K562 (cell line): ENCODE measurements around the gene PAX8. TPM values are rescaled to one million over a fixed set of nuclear protein-coding genes. Genes with fewer than 3 reads are reported as not detected.

Experiments used
- ATAC-seq: fragments of 200-7000 bp; cut with Tn5 transposase; 3 replicates; pipeline ENCODE4 v1.9.1; 2020; ENCODE audit warnings: moderate library complexity
- BruUV-seq: library from RNA; stranded (reverse); fragments of 400-500 nt; replicated peaks from 2 replicates; lab custom pipeline; 2021; lab: Mats Ljungman, UMichigan
- CTCF ChIA-PET: fragments of 300-600 bp; formaldehyde crosslinking; extraction: SDS; loops from one replicate; lab custom pipeline; 2021; ENCODE audit warnings: low intra/inter-chr PET ratio; lab: Yijun Ruan, JAX
- POLR2A ChIA-PET: fragments of 300-600, 350-650 bp; sonication (Branson Sonifier 250); formaldehyde crosslinking; extraction: SDS; loops from one replicate; lab custom pipeline; 2021; ENCODE audit warnings: antibody characterized with exemption, inconsistent platforms; lab: Yijun Ruan, JAX
- DNase-seq, 4 experiments: peaks; one replicate each; pipeline versions ENCODE4 v3.0.0 to v3.0.0-alpha.2; 2011 to 2018; ENCODE audit warnings: low spot score in 3 of 4, mixed read lengths in 3 of 4; ENCODE audit errors: extremely low read depth in 1 of 4
- FAIRE-seq: peaks from 2 replicates; lab custom pipeline; 2011; peaks lifted over from hg19 to GRCh38; lab: Jason Lieb, UNC
- H2AFZ ChIP-seq: 2 replicates; pipeline ENCODE4 v1.6.0; 2011; ENCODE audit warnings: low read depth, low read length, control low read depth, inconsistent platforms
- H3K27ac ChIP-seq: fragments of 200-600 bp; 3 replicates; pipeline ENCODE4 v1.8.0; 2011; ENCODE audit warnings: low read depth, mild to moderate bottlenecking, control low read depth, inconsistent platforms, low read length, moderate library complexity, mixed read lengths; ENCODE audit errors: extremely low read depth
- H3K27me3 ChIP-seq, 2 experiments: fragments of 300-600 bp in 1 of 2; 2 replicates in 1 of 2; 3 replicates in 1 of 2; pipeline versions ENCODE4 v1.6.0 to v1.8.0; 2011; ENCODE audit warnings: inconsistent platforms in 2 of 2, low read length in 2 of 2, mild to moderate bottlenecking in 1 of 2, mixed read lengths in 1 of 2, moderate library complexity in 1 of 2; ENCODE audit not compliant: control insufficient read depth in 2 of 2, insufficient read depth in 2 of 2
- H3K36me3 ChIP-seq: fragments of 300-600 bp; 3 replicates; pipeline ENCODE4 v1.8.0; 2011; ENCODE audit warnings: mild to moderate bottlenecking, low read length, inconsistent platforms; ENCODE audit not compliant: control insufficient read depth, insufficient read depth
- H3K4me1 ChIP-seq, 2 experiments: fragments of 200-600 bp in 1 of 2; replicated peaks in 1 of 2; 2 replicates in 1 of 2; 3 replicates in 1 of 2; pipeline versions ENCODE4 v1.5.1 to v1.8.0; 2011; ENCODE audit warnings: inconsistent platforms in 2 of 2, low read length in 2 of 2, mild to moderate bottlenecking in 1 of 2, mixed read lengths in 1 of 2, moderate library complexity in 1 of 2; ENCODE audit not compliant: control insufficient read depth in 2 of 2, insufficient read depth in 2 of 2
- H3K4me2 ChIP-seq: 2 replicates; pipeline ENCODE4 v1.6.1; 2011; ENCODE audit warnings: low read length, control low read depth, inconsistent platforms, mixed read lengths; ENCODE audit not compliant: insufficient read depth
- H3K4me3 ChIP-seq: fragments of 200-600 bp; sonication (generic), shearing (Covaris generic); 2 replicates; pipeline ENCODE4 v1.5.1; 2016; ENCODE audit warnings: control low read depth, inconsistent platforms
- H3K79me2 ChIP-seq: fragments of 200-600 bp; 3 replicates; pipeline ENCODE4 v1.8.0; 2011; ENCODE audit warnings: low read length, inconsistent platforms; ENCODE audit not compliant: control insufficient read depth, insufficient read depth
- H3K9ac ChIP-seq, 2 experiments: 2 replicates each; pipeline versions ENCODE4 v1.6.0 to v1.6.1; 2011; ENCODE audit warnings: low read depth in 2 of 2, low read length in 2 of 2, control low read depth in 1 of 2, inconsistent platforms in 1 of 2, mild to moderate bottlenecking in 1 of 2, mixed read lengths in 1 of 2; ENCODE audit not compliant: insufficient read depth in 1 of 2
- H3K9me1 ChIP-seq: one replicate; pipeline ENCODE4 v1.6.0; 2011; ENCODE audit warnings: inconsistent platforms, mild to moderate bottlenecking, low read length, moderate library complexity; ENCODE audit not compliant: control insufficient read depth, insufficient read depth
- H3K9me3 ChIP-seq: replicated peaks from 2 replicates; pipeline ENCODE4 v1.5.1; 2011; ENCODE audit warnings: low read depth, low read length, inconsistent platforms; ENCODE audit not compliant: control insufficient read depth, insufficient read depth
- H4K20me1 ChIP-seq: replicated peaks from 2 replicates; pipeline ENCODE4 v1.6.1; 2011; ENCODE audit warnings: low read length, inconsistent platforms, mixed read lengths; ENCODE audit not compliant: control insufficient read depth, insufficient read depth
- GTF2F1 ChIP-seq: IDR thresholded peaks from 2 replicates; pipeline ENCODE4 v1.6.1; 2011; ENCODE audit warnings: low read depth, low read length, improper control_type of control experiment
- PRPF4 ChIP-seq: fragments of 200-400 bp; formaldehyde crosslinking; IDR thresholded peaks from one replicate; pipeline ENCODE4 v1.6.1; 2017; ENCODE audit warnings: low read length, low read depth, mild to moderate bottlenecking; ENCODE audit not compliant: insufficient read depth, poor library complexity, severe bottlenecking
- SPI1 ChIP-seq: IDR thresholded peaks from 2 replicates; pipeline ENCODE4 v1.6.1; 2011; ENCODE audit warnings: low read depth, low read length, control low read depth, borderline replicate concordance
- WGBS: fragments of 100-300 bp; shearing (Covaris generic); methylation state at CpG from one replicate; pipeline ENCODE4 v1.1.6; 2016; ENCODE audit warnings: low coverage, mixed read lengths; ENCODE audit not compliant: insufficient coverage; ENCODE audit errors: missing lambda C conversion rate; 5-methylcytosine and 5-hydroxymethylcytosine counted together
- in situ Hi-C: fragments of 300-500 bp; cut with MboI; formaldehyde crosslinking; loops from 4 replicates; pipeline ENCODE4 v1.15.0; 2018; ENCODE audit warnings: inconsistent platforms, mixed read lengths
- intact Hi-C: fragments of 100-400 bp; cut with micrococcal nuclease; formaldehyde crosslinking; loops from 2 replicates; pipeline ENCODE4 v1.14.2; 2022
- polyA plus RNA-seq, 8 experiments: library from polyadenylated mRNA; depleted of rRNA in 4 of 8; stranded (reverse) in 5 of 8; unstranded in 3 of 8; fragments of >200 nt; fragmentation: Nextera tagmentation in 2 of 8; fragmentation: Illumina TruSeq in 1 of 8; extraction: Ambion mirVana in 2 of 8; extraction: Trizol in 1 of 8; gene quantifications; 2 replicates each; pipeline versions ENCODE4 v1.2.1 to v1.2.3, GENCODE V29; 2011 to 2014; ENCODE audit warnings: inconsistent platforms in 1 of 8, missing spikeins in 1 of 8
- total RNA-seq, 7 experiments: library from RNA; depleted of rRNA in 6 of 7; stranded (reverse); fragments of >200 nt in 6 of 7; fragmentation: Illumina TruSeq in 2 of 7; extraction: Trizol in 2 of 7; gene quantifications; 2 replicates each; pipeline versions ENCODE4 v1.2.1 to v1.2.3, GENCODE V29; 2011 to 2021; ENCODE audit warnings: low replicate concordance in 1 of 7
- TF ChIP-seq, protein P1 (sequence below): sonication (generic); formaldehyde crosslinking; IDR thresholded peaks from 2 replicates; pipeline ENCODE4 v1.8.0; 2023; ENCODE audit warnings: mild to moderate bottlenecking, missing genetic modification reagents
- TF ChIP-seq, protein P2 (sequence below): sonication (generic); formaldehyde crosslinking; IDR thresholded peaks from 2 replicates; pipeline ENCODE4 v1.8.0; 2022; ENCODE audit warnings: mild to moderate bottlenecking, low read depth, missing genetic modification reagents

Gene PAX8
- total and polyA plus RNA-seq, 9 of the 15 experiments (the other 6 are each of a cell fraction or from before 2014, with no cell fraction given) = 0.13 to 2.1 (median 0.51) TPM

DNA sequence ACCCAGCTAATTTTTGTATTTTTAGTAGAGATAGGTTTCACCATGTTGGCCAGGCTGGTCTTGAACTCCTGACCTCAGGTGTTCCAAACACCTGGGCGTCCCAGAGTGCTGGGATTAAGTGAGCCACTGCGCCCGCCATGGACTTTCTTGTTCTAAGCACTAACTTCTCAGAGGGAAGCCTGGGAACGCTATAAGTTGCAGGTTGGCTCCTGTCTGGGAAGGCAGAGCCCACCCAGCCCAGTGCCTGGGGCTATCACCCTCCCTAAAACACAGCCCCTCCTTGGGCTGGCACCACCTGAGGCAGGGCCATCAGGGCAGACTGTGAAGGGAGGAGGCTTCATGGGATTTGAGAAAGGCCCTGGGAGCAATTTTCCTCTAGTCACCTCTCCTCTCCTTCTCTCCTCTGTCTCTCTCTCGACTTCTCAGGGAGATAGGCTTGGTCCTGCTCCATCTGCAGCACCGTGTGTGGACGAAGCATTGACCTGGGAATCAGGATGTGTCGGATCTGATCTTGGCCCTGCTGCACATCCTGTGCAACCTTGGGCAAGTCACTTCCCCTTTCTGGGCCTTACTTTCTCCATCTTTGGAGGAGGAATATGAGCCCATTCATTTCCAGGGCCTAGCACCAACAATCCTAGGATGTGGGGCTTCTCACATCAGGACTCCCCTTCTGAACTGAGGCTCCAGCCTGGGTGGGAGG lies 94.0 kb downstream of the PAX8 start:
- H3K27ac ChIP-seq = no peak overlapping the region

More for the DNA sequence above, 94.0 kb downstream of the PAX8 start:
- H3K27me3 ChIP-seq = no peaks in the 10 kb centered on the region
- BruUV-seq = no TSS peak
- ChIA-PET CTCF (no interaction called here), POLR2A (interaction anchor here (2.5 kb wide), 1 partner anchor 11 kb away, joined by 15 read pairs; the partner anchor contains the start of gene PSD4)
- intact Hi-C loops = no loop called here
- H3K9me1 ChIP-seq = peaks cover 10% of the 10 kb centered on the region
- WGBS = 64% methylated on average over 7 of the region's 8 CpGs
- H3K4me1 ChIP-seq = peaks cover 18 to 31% of the 10 kb centered on the region in 2 experiments; a peak in 4 of 5 replicates
- no peak for FAIRE-seq
- TF ChIP-seq, protein P1, sequence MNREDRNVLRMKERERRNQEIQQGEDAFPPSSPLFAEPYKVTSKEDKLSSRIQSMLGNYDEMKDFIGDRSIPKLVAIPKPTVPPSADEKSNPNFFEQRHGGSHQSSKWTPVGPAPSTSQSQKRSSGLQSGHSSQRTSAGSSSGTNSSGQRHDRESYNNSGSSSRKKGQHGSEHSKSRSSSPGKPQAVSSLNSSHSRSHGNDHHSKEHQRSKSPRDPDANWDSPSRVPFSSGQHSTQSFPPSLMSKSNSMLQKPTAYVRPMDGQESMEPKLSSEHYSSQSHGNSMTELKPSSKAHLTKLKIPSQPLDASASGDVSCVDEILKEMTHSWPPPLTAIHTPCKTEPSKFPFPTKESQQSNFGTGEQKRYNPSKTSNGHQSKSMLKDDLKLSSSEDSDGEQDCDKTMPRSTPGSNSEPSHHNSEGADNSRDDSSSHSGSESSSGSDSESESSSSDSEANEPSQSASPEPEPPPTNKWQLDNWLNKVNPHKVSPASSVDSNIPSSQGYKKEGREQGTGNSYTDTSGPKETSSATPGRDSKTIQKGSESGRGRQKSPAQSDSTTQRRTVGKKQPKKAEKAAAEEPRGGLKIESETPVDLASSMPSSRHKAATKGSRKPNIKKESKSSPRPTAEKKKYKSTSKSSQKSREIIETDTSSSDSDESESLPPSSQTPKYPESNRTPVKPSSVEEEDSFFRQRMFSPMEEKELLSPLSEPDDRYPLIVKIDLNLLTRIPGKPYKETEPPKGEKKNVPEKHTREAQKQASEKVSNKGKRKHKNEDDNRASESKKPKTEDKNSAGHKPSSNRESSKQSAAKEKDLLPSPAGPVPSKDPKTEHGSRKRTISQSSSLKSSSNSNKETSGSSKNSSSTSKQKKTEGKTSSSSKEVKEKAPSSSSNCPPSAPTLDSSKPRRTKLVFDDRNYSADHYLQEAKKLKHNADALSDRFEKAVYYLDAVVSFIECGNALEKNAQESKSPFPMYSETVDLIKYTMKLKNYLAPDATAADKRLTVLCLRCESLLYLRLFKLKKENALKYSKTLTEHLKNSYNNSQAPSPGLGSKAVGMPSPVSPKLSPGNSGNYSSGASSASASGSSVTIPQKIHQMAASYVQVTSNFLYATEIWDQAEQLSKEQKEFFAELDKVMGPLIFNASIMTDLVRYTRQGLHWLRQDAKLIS (CRISPR knock-in tag) = no peak
- TF ChIP-seq SPI1 = peak; percentile 74
- TF ChIP-seq, protein P2, sequence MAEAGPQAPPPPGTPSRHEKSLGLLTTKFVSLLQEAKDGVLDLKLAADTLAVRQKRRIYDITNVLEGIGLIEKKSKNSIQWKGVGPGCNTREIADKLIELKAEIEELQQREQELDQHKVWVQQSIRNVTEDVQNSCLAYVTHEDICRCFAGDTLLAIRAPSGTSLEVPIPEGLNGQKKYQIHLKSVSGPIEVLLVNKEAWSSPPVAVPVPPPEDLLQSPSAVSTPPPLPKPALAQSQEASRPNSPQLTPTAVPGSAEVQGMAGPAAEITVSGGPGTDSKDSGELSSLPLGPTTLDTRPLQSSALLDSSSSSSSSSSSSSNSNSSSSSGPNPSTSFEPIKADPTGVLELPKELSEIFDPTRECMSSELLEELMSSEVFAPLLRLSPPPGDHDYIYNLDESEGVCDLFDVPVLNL (CRISPR knock-in tag) = no peak
- no peak for TF ChIP-seq GTF2F1
- no peak for TF ChIP-seq PRPF4
- H3K4me2 ChIP-seq = no peak overlapping the region
- H3K4me3 ChIP-seq = no peak overlapping the region
- H3K9ac ChIP-seq = no peak overlapping the region
- DNase-seq = no peak
- H3K36me3 ChIP-seq = peaks cover 57% of the 10 kb centered on the region; the same call in 2 of the 3 replicates
- H3K9me3 ChIP-seq = no peaks in the 10 kb centered on the region
- in situ Hi-C loops = no loop called here
- H2AFZ ChIP-seq = no peak overlapping the region
- no peak for ATAC-seq
- H4K20me1 ChIP-seq = peaks cover 13% of the 10 kb centered on the region
- no peaks in the 10 kb centered on the region; the same call in 2 of the 3 replicates for H3K79me2 ChIP-seq
